CD4-positive, alpha-beta T cell treated with Interleukin-15 for 1 hour (primary cell): ENCODE results near the gene DOCK1.

Source experiments
- DNase-seq: peaks from one replicate; pipeline ENCODE4 v3.0.0-alpha.2; 2020

The DOCK1 gene

GRCh38 chr10:127378628-127379027 lies 473.4 kb downstream of the DOCK1 start:
- DNase-seq = no peak

DNA sequence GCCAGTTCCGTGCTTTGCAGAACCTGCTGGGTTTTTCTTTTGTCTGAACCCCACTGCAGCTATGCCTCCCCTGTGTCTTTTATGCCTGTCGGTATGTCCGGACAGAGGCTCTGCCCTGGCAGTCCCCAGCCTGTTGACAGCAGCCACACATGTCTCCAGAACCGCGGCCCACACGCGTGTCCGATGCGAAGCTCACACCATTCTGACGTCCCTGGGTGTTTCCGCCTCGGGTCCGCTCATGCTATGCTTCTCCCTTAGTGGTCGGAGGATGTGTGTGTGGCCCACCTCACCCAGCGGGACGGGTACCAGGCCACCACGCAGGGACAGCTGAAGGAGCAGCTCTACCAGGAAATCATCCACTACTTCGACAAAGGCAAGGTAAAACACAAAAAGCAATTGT lies 479.3 kb downstream of the DOCK1 start:
- DNase-seq = no peak

DNA sequence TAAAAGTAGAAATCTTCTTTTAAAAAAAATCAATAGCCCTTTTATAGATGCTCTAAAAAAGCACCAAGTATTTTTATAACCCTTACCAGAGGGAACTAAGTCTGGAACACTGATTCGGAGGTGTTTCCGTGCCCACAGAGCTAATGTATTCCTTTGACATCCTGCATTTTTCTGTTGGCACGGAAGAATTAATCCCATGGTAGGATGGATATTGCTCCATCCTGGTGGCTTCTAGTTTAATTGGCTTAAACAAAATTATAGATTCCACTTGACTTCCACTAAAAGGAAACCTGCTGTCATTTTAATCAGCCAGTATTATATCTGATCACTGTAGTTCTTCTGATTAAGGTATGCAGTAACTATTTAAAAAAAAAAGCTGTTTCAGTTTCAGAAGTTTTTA lies 479.8 kb downstream of the DOCK1 start:
- DNase-seq = no peak

- no peak for DNase-seq
Observed at GRCh38 chr10:127386606-127387327, 481.5 kb downstream of the DOCK1 start.

DNA sequence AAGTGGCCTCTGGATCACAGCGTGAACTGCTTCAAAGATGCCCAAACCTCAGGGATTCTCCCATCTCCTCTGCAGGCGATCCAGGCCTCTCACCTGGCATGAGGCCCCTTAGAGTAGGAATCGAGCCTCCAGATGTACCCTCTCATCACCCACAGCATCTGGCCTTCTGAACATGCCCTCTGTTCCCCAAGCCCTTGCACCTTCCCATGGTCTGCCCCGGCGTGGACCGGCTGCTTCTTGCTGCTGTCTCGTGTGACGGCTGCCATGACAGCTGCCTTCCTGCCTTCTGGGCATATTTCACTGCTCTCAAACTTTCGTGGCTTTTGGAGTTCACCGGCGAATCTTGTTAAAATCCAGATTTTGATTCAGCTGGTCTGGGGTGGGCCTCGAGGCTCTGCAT lies 486.6 kb downstream of the DOCK1 start:
- DNase-seq = no peak

GRCh38 chr10:127392351-127393235 lies 487.4 kb downstream of the DOCK1 start:
- DNase-seq = no peak

GRCh38 chr10:127398140-127398970 lies 493.1 kb downstream of the DOCK1 start:
- DNase-seq = no peak

GRCh38 chr10:127398971-127399365 lies 493.7 kb downstream of the DOCK1 start:
- no peak for DNase-seq

DNA sequence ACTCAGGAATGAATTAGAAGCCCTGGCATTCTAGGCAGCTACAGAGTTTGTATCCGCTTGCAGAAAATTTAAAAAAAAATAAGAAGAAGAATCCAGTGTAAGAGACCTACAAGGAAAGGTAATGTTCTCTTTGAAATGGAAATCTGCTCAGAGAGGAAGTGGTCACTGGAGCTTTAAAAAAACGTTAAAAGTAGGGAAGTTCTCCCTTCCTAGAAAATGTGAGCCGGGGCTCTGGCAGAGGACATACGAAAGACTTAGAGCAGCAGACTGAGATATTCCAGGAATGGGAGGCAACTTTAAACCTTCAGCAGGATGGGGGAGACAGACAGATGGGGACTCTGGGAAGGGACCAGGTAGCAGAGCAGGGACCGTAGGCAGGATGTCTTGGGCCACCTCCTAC lies 494.4 kb downstream of the DOCK1 start:
- no peak for DNase-seq

GRCh38 chr10:127400216-127400615 lies 495.0 kb downstream of the DOCK1 start:
- DNase-seq = no peak

DNA sequence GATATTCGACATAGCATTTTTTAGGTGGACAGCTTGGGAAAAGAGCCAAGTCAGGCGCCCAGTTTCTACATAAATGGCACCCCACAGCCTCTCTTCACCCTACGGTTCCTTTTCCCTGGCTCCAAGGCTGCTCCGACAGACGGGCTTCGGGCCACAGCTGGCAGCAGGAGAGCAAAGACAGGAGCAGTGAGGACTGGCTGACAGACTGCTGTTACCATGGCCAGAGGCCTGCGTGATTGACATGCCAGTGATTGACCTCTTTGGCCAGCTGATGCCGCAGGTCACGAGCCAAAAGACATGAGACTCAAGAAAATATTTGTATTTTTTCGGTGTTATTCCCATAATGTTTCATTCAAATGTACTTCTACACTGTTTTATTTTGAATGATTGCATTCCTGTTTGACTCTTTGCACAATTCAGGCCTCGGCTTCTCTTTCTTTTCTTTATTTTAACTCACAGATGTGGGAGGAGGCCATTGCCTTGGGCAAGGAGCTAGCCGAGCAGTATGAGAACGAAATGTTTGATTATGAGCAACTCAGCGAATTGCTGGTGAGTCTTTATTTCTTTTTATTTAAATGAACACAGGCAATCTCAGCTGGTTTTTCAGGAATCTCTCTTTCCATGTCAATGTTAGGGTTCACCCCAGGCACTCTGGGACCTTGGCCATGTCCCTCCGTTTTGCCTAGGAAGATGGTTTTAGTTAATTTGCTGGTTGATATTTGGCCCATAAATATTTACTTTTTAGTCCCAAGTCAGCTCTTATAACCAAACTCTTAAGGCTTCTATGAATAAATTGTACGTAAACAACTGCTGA lies 497.6 kb downstream of the DOCK1 start:
- DNase-seq = no peak

DNA sequence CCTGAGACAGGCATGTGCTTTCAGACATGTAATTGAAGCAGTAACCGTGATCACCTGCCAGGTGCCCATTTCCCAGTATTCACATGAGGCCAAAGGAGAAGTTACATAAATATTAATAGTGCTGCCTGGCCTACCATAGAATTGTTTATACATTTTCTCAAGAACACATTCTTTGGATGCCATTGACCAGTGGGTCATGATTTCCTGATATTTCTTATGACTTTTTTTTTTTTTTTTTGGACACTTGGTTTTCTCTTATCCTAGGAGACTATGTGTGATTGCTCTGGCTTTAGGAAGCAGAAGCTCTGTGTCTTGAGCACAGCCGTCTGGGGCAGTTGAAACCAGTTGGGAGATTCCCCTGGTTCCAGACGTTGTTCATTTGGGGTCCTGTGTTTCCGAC lies 500.0 kb downstream of the DOCK1 start:
- DNase-seq = no peak

GRCh38 chr10:127406018-127406550 lies 500.9 kb downstream of the DOCK1 start:
- DNase-seq = no peak

DNA sequence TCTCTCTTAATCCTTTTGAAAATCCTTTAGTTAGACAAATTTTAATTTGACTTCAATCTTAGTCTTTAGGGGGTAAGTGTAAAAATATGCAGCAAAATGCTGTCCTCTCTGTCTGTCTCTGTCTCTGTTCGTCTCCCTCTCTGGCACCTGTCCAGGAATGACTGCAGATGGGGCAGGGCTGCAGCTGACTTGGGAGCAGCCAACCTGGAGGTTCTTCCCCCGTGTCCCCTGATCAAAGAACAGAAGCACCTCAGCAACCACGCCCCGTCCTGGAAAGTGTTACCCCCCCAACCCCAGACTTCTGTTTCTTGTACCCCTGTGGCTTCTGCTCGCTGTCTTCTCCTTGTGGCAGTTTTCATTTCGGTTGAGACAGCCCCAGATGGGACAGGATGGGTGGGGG lies 502.3 kb downstream of the DOCK1 start:
- DNase-seq = no peak

GRCh38 chr10:127408112-127408710 lies 503.0 kb downstream of the DOCK1 start:
- no peak for DNase-seq

GRCh38 chr10:127408733-127409132 lies 503.5 kb downstream of the DOCK1 start:
- no peak for DNase-seq

DNA sequence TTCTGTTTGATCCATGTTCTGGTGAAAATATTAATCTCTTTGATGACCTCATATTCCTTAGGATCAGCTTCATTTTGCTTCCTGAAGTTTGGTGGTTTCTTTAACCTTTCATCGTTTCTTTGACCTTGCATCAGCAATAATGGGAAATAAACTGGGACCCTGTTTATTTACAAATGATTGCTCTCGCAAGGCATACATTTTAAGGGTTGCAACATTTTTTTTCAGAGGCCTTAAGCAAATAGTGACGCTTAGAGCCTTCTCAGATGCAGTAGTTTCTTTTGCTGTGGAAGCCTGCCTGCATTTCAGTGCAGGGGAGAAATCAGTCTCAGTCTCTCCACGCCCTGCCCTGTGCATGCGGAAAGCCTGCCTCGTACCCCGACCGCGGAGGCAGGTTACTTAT lies 504.8 kb downstream of the DOCK1 start:
- DNase-seq = no peak

DNA sequence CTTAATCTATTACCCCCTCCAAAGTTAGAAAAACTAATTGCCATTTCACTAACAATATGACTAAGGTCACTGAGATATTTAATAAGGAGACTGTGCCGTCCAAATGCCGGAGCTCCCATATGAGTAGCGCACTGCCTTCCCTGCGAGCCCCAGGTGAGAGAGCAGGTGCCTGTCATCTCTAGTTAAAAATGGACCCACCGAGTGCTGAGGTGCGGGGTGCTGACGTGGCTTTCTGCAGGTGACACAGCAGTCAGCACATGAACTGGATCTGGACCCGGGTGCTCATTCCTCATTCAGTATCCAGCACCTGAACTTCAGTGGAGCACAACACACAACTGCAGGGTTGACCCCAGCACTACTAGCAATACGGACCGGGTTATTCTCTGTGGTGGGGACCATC lies 505.8 kb downstream of the DOCK1 start:
- no peak for DNase-seq

GRCh38 chr10:127413326-127413725 lies 508.1 kb downstream of the DOCK1 start:
- DNase-seq = no peak

DNA sequence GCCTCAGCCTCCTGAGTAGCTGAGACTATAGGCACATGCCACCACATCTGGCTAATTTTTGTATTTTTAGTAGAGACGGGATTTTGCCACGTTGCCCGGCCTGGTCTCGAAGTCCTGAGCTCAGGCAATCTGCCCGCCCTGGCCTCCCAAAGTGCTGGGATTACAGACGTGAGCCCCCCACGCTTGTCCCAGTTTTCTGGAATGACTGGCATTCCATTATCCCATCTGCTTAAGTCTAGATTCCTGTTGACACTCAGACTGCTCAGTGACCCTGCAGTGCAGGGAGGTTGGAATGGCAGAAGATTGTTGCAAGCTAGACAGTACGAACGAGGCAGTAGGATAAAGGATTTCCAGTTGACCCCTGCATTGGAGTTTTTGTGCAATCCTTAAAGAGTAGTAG lies 508.8 kb downstream of the DOCK1 start:
- no peak for DNase-seq

- DNase-seq = no peak
Observed at GRCh38 chr10:127415116-127415515, 509.9 kb downstream of the DOCK1 start.
